Epidermal melanocyte (primary cell): ENCODE measurements around the gene ICA1.

Experiments used
- DNase-seq: peaks from one replicate; pipeline ENCODE4 v3.0.0; 2011; ENCODE audit warnings: low spot score; ENCODE audit not compliant: insufficient read length

Gene ICA1

GRCh38 chr7:8133188-8133848, 128.6 kb downstream of the ICA1 start:
- DNase-seq, result no peak

GRCh38 chr7:8131694-8132605, 130.0 kb downstream of the ICA1 start:
- no peak for DNase-seq

GRCh38 chr7:8130663-8131062, 131.3 kb downstream of the ICA1 start:
- no peak for DNase-seq

GRCh38 chr7:8129318-8129659, 132.7 kb downstream of the ICA1 start:
- DNase-seq, result no peak

GRCh38 chr7:8128449-8129317, 133.3 kb downstream of the ICA1 start:
- no peak for DNase-seq

GRCh38 chr7:8126601-8127167, 135.3 kb downstream of the ICA1 start:
- no peak for DNase-seq

GRCh38 chr7:8125680-8126444, 136.1 kb downstream of the ICA1 start:
- no peak for DNase-seq

- no peak for DNase-seq
These were observed 140.7 kb downstream of the ICA1 start for GRCh38 chr7:8121243-8121642.

- DNase-seq, result no peak
These were observed 141.4 kb downstream of the ICA1 start for GRCh38 chr7:8120390-8121058.

GRCh38 chr7:8119262-8119661, 142.7 kb downstream of the ICA1 start:
- DNase-seq, result no peak

- no peak for DNase-seq
These were observed 144.8 kb downstream of the ICA1 start for GRCh38 chr7:8117195-8117594.

GRCh38 chr7:8115547-8116402, 146.2 kb downstream of the ICA1 start:
- DNase-seq, result no peak

- no peak for DNase-seq
These were observed 147.8 kb downstream of the ICA1 start for GRCh38 chr7:8114175-8114574.

GRCh38 chr7:8113184-8113583, 148.8 kb downstream of the ICA1 start:
- no peak for DNase-seq

- no peak for DNase-seq
These were observed 149.3 kb downstream of the ICA1 start for GRCh38 chr7:8112685-8113084.

- DNase-seq, result no peak
These were observed 150.5 kb downstream of the ICA1 start for GRCh38 chr7:8111282-8111960.

GRCh38 chr7:8109196-8110022, 152.6 kb downstream of the ICA1 start:
- no peak for DNase-seq
